GM12865 (cell line): ENCODE results near the gene CD160.

Experiments
- DNase-seq: peaks from one replicate; pipeline ENCODE4 v3.0.0; 2010; ENCODE audit warnings: low read depth
- H3K4me3 ChIP-seq: 2 replicates; pipeline ENCODE4 v1.5.1; 2011; ENCODE audit warnings: mild to moderate bottlenecking, low read depth, low read length, control low read depth
- CTCF ChIP-seq: IDR thresholded peaks from 2 replicates; pipeline ENCODE4 v1.5.1; 2011; ENCODE audit warnings: low read length, control low read depth, low read depth, inconsistent platforms; ENCODE audit not compliant: insufficient read depth; ENCODE audit errors: missing control alignments

Gene CD160

GRCh38 chr1:145702826-145703225 lies 16.5 kb upstream of the CD160 start:
- H3K4me3 ChIP-seq: no peak overlapping the region
- no peak for DNase-seq
- TF ChIP-seq CTCF: no peak

GRCh38 chr1:145705622-145706021 lies 13.7 kb upstream of the CD160 start:
- DNase-seq: no peak
- H3K4me3 ChIP-seq: no peak overlapping the region
- TF ChIP-seq CTCF: no peak

- H3K4me3 ChIP-seq: no peak overlapping the region
- DNase-seq: no peak
- TF ChIP-seq CTCF: no peak
Measured at GRCh38 chr1:145706086-145706664, 13.1 kb upstream of the CD160 start.

DNA sequence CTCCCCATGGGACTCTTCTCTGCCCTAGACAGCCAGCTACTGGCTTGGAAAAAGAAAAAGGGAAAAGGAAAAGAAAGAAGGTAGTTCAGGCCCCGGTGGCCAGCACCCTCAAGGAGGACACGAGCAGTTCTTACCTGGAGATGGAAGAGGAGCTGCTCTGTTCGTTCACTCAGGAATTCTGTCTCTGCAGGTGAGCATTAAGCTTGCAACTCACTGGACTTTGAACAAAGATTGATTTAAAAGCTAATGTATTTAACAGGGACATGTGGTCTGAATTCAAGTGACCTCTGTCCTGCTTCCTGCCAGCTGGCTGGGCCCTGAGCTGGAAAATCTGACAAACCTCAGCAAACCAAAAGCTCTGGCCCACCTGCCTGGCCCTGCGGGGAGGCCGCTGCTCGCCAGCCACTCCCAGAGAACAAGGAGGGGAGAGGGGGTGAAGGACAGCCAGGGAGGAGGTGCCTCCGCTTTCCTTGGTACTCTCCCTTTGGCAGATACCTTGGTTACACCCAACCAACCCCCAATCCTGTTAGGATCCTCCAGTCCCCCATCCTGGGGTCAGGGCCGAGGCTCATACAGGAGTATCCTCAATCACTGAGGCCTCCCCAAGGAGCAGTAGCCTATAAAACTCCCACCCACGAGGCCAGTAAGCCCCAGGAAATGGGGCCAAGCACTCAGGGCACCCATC lies 12.0 kb upstream of the CD160 start, which contains the start of gene PDZK1:
PDZK1 (minus strand) TSS at position 186 of the 685 bp plus-strand sequence. CDS start 19,347 bp downstream, outside the sequence.
- no peak for TF ChIP-seq CTCF
- no peak for DNase-seq
- H3K4me3 ChIP-seq: no peak within 1 kb of the TSS

DNA sequence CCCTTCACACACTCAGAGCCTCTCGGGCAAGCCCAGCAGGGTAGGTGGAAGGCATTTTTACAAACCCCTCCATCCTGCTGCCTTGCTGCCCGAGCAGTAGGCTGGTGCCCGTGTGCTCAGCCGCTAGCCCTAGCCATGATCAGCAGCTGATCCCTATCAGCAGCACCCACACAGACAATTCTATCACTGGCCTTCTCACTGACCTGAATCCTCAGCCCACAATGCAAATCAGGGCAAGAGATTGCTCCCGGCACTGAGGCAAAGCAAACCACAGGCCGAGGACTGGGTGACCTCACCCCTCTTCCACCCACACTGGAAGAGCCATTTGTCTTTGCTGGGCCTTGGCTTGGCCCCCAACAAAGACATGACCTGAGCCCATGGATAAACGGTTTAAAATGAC lies 11.2 kb upstream of the CD160 start:
- TF ChIP-seq CTCF: no peak
- no peak overlapping the region for H3K4me3 ChIP-seq
- peak; percentile 47 for DNase-seq

- no peak for TF ChIP-seq CTCF
- DNase-seq: no peak
- H3K4me3 ChIP-seq: no peak overlapping the region
Measured at GRCh38 chr1:145710291-145711027, 8.8 kb upstream of the CD160 start.

- H3K4me3 ChIP-seq: no peak overlapping the region
- no peak for DNase-seq
- TF ChIP-seq CTCF: no peak
Measured at GRCh38 chr1:145711213-145711651, 8.1 kb upstream of the CD160 start.
